Measurements from ENCODE around the gene BAZ2B.

The BAZ2B gene

DNA sequence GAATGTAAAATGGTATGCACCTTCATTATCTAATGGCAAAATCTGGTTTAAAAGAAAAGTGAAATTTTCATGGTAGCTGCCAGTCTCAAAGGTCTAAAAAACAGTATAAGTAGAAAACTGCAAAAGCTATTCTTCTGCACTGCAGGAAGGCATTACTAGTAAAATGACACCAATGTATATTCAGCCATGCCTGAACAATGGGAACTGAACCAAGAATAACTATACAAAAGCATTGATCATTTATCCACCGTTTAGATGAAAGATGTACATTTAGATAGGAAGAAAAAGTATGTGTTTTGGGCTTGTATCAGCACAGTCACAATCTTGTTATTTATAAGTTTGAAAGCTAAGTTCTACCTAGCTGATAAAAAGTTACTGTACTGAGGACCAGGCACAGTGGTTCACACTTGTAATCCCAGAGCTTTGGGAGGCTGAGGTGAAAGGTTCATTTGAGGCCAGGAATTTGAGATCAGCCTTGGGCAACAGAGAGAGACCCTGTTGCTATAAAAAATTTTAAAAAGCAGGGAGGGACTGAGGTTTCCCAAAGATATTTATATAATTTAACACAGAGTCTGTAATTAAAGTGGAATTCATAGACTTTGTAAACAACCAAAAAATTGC, 166.7 kb downstream of the BAZ2B start:
- Histone ChIP-seq H3K9me2 (replicated peaks; ENCODE audit: insufficient read depth, low read length) (no peaks in the 10 kb centered on the region), H3F3A (ENCODE audit: insufficient read depth, low read length) (no peaks in the 10 kb centered on the region), H3K4me3 (ENCODE audit: low read length) (no peak overlapping the region), H3K27me3 (replicated peaks; ENCODE audit: insufficient read depth, low read length) (no peaks in the 10 kb centered on the region), H3K36me3 (replicated peaks; ENCODE audit: insufficient read depth, low read length) (no peaks in the 10 kb centered on the region), H2AFZ (ENCODE audit: low read length) (no peak overlapping the region), H3K27ac (ENCODE audit: low read length) (no peak overlapping the region), H3K4me1 (ENCODE audit: low read length) (peaks cover 10% of the 10 kb centered on the region), H4K20me1 (ENCODE audit: insufficient read depth, low read length) (no peaks in the 10 kb centered on the region), H3K9ac (ENCODE audit: low read length) (no peak overlapping the region), H3K4me2 (ENCODE audit: low read depth, low read length) (no peak overlapping the region), H3K9me3 (replicated peaks; ENCODE audit: insufficient read depth, low read length) (no peaks in the 10 kb centered on the region), H3K79me2 (ENCODE audit: low read length) (no peaks in the 10 kb centered on the region)
- TF ChIP-seq, protein P1, sequence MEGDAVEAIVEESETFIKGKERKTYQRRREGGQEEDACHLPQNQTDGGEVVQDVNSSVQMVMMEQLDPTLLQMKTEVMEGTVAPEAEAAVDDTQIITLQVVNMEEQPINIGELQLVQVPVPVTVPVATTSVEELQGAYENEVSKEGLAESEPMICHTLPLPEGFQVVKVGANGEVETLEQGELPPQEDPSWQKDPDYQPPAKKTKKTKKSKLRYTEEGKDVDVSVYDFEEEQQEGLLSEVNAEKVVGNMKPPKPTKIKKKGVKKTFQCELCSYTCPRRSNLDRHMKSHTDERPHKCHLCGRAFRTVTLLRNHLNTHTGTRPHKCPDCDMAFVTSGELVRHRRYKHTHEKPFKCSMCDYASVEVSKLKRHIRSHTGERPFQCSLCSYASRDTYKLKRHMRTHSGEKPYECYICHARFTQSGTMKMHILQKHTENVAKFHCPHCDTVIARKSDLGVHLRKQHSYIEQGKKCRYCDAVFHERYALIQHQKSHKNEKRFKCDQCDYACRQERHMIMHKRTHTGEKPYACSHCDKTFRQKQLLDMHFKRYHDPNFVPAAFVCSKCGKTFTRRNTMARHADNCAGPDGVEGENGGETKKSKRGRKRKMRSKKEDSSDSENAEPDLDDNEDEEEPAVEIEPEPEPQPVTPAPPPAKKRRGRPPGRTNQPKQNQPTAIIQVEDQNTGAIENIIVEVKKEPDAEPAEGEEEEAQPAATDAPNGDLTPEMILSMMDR (IDR thresholded peaks at IDR 0.05; ENCODE audit: low read length): no peak
- TF ChIP-seq EZH2phosphoT487 (IDR thresholded peaks at IDR 0.05; ENCODE audit: low read length) (no peak), EZH2 (optimal IDR thresholded peaks at IDR 0.05; ENCODE audit: low read depth, low read length) (no peak)
- DNase-seq: no peak

GRCh38 chr2:159446817-159447216, 169.5 kb downstream of the BAZ2B start:
- H3K9me2 ChIP-seq (replicated peaks; ENCODE audit: insufficient read depth, low read length): no peaks in the 10 kb centered on the region
- H3F3A ChIP-seq (ENCODE audit: insufficient read depth, low read length): no peaks in the 10 kb centered on the region
- no peaks in the 10 kb centered on the region for H3K36me3 ChIP-seq (replicated peaks; ENCODE audit: insufficient read depth, low read length)
- DNase-seq: no peak
- H3K4me3 ChIP-seq (ENCODE audit: low read length): no peak overlapping the region
- TF ChIP-seq, protein P1 (IDR thresholded peaks at IDR 0.05; ENCODE audit: low read length): no peak
- TF ChIP-seq EZH2 (optimal IDR thresholded peaks at IDR 0.05; ENCODE audit: low read depth, low read length) (no peak), EZH2phosphoT487 (IDR thresholded peaks at IDR 0.05; ENCODE audit: low read length) (no peak)
- no peak overlapping the region for H2AFZ ChIP-seq (ENCODE audit: low read length)
- no peaks in the 10 kb centered on the region for H4K20me1 ChIP-seq (ENCODE audit: insufficient read depth, low read length)
- no peaks in the 10 kb centered on the region for H3K27me3 ChIP-seq (replicated peaks; ENCODE audit: insufficient read depth, low read length)
- no peak overlapping the region for H3K4me2 ChIP-seq (ENCODE audit: low read depth, low read length)
- H3K79me2 ChIP-seq (ENCODE audit: low read length): no peaks in the 10 kb centered on the region
- no peaks in the 10 kb centered on the region for H3K9me3 ChIP-seq (replicated peaks; ENCODE audit: insufficient read depth, low read length)
- H3K9ac ChIP-seq (ENCODE audit: low read length): no peak overlapping the region
- peaks cover 10% of the 10 kb centered on the region for H3K4me1 ChIP-seq (ENCODE audit: low read length)
- H3K27ac ChIP-seq (ENCODE audit: low read length): no peak overlapping the region

DNA sequence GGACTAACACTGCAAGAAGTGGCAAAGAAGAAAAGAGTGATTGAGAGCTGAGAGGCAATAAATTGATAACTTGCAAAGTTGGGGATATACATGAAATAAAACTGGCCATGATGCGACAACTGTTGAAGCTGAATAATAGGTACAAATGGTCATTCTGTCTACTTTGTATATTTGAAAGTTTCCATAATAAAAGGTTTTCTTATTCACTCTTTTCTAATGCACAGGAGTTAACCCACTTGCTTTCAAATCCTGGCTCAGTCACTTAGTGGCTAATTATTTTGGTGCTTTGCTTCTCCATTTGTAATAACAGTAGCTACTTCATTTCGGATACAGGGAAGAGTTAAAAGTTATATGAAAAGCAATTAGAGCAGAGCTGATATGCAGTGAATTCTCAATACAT, 170.1 kb downstream of the BAZ2B start:
- no peaks in the 10 kb centered on the region for H3K27me3 ChIP-seq (replicated peaks; ENCODE audit: insufficient read depth, low read length)
- H3K9me2 ChIP-seq (replicated peaks; ENCODE audit: insufficient read depth, low read length): no peaks in the 10 kb centered on the region
- H2AFZ ChIP-seq (ENCODE audit: low read length): no peak overlapping the region
- no peaks in the 10 kb centered on the region for H3K9me3 ChIP-seq (replicated peaks; ENCODE audit: insufficient read depth, low read length)
- H3K36me3 ChIP-seq (replicated peaks; ENCODE audit: insufficient read depth, low read length): no peaks in the 10 kb centered on the region
- no peaks in the 10 kb centered on the region for H3F3A ChIP-seq (ENCODE audit: insufficient read depth, low read length)
- H3K9ac ChIP-seq (ENCODE audit: low read length): no peak overlapping the region
- H3K4me3 ChIP-seq (ENCODE audit: low read length): no peak overlapping the region
- H3K4me2 ChIP-seq (ENCODE audit: low read depth, low read length): no peak overlapping the region
- no peaks in the 10 kb centered on the region for H4K20me1 ChIP-seq (ENCODE audit: insufficient read depth, low read length)
- DNase-seq: no peak
- H3K4me1 ChIP-seq (ENCODE audit: low read length): peaks cover 10% of the 10 kb centered on the region
- TF ChIP-seq EZH2phosphoT487 (IDR thresholded peaks at IDR 0.05; ENCODE audit: low read length): no peak
- no peaks in the 10 kb centered on the region for H3K79me2 ChIP-seq (ENCODE audit: low read length)
- peak overlapping the region; percentile 26; the same call in 1 of the 2 replicates for H3K27ac ChIP-seq (ENCODE audit: low read length)

DNA sequence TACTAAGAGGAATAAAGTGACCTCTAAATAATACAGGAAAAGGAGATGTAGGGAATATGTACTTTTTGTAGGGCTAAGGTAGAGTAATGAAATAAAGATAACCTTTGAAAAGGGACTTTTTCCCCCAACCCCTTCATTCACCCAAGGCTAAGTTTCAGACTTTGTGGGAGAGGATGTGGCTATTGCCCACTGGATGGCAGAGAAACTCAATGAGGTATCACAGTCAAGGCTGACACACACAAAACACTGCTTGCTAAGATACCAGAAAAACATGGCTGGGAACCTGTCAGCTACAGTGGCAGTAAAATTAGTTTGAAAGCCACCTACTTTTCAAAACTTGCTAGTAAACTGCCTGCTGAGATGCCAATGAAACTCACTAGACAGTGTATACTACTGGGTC, 171.0 kb downstream of the BAZ2B start:
- no peak for TF ChIP-seq EZH2 (optimal IDR thresholded peaks at IDR 0.05; ENCODE audit: low read depth, low read length)
- TF ChIP-seq, protein P1 (IDR thresholded peaks at IDR 0.05; ENCODE audit: low read length): peak; percentile 25
- no peak for TF ChIP-seq EZH2phosphoT487 (IDR thresholded peaks at IDR 0.05; ENCODE audit: low read length)
- Histone ChIP-seq H3K4me1 (ENCODE audit: low read length) (peaks cover 10% of the 10 kb centered on the region), H3K27me3 (replicated peaks; ENCODE audit: insufficient read depth, low read length) (no peaks in the 10 kb centered on the region), H3K27ac (ENCODE audit: low read length) (peak overlapping the region; percentile 26; the same call in 1 of the 2 replicates), H3K79me2 (ENCODE audit: low read length) (no peaks in the 10 kb centered on the region), H3K4me3 (ENCODE audit: low read length) (no peak overlapping the region), H3K36me3 (replicated peaks; ENCODE audit: insufficient read depth, low read length) (no peaks in the 10 kb centered on the region), H3K4me2 (ENCODE audit: low read depth, low read length) (no peak overlapping the region), H3K9ac (ENCODE audit: low read length) (no peak overlapping the region), H3F3A (ENCODE audit: insufficient read depth, low read length) (no peaks in the 10 kb centered on the region), H3K9me3 (replicated peaks; ENCODE audit: insufficient read depth, low read length) (no peaks in the 10 kb centered on the region), H4K20me1 (ENCODE audit: insufficient read depth, low read length) (no peaks in the 10 kb centered on the region), H3K9me2 (replicated peaks; ENCODE audit: insufficient read depth, low read length) (no peaks in the 10 kb centered on the region), H2AFZ (ENCODE audit: low read length) (no peak overlapping the region)
- peak; percentile 59 for DNase-seq

All from MM.1S (cell line).